IMR-90 (cell line): ENCODE measurements around the gene SLC6A20. TPM values are rescaled to one million over a fixed set of nuclear protein-coding genes. Genes with fewer than 3 reads are reported as not detected.

Source experiments
- ATAC-seq: fragments of 200-7000 bp; cut with Tn5 transposase; 2 replicates; pipeline ENCODE4 v1.9.1; 2020; ENCODE audit warnings: low read depth, mild to moderate bottlenecking, moderate library complexity
- BruUV-seq: library from RNA; stranded (reverse); fragments of 400-500 nt; replicated peaks from 2 replicates; lab custom pipeline; 2021; lab: Mats Ljungman, UMichigan
- CTCF ChIA-PET: fragments of 300-600 bp; formaldehyde crosslinking; extraction: SDS; loops from one replicate; lab custom pipeline; 2021; ENCODE audit warnings: antibody characterized with exemption; lab: Yijun Ruan, JAX
- POLR2A ChIA-PET: fragments of 300-600 bp; sonication (Branson Sonifier 250); formaldehyde crosslinking; loops from one replicate; lab custom pipeline; 2022; ENCODE audit warnings: antibody characterized with exemption; ENCODE audit not compliant: unreplicated experiment; lab: Charles Lee
- DNase-seq: peaks from one replicate; pipeline ENCODE4 v3.0.0; 2013
- H2AFZ ChIP-seq: replicated peaks from 2 replicates; pipeline ENCODE3; 2013; ENCODE audit warnings: low read length, mild to moderate bottlenecking; ENCODE audit not compliant: poor library complexity
- H2AK5ac ChIP-seq: 2 replicates; pipeline ENCODE4 v1.6.1; 2013; ENCODE audit warnings: low read depth, low read length, inconsistent platforms
- H2AK9ac ChIP-seq: replicated peaks from 2 replicates; pipeline ENCODE3; 2013; ENCODE audit warnings: mild to moderate bottlenecking, low read depth, low read length, moderate library complexity; ENCODE audit not compliant: poor library complexity
- H2BK120ac ChIP-seq: 2 replicates; pipeline ENCODE4 v1.6.1; 2013; ENCODE audit warnings: low read depth, low read length, inconsistent platforms
- H2BK15ac ChIP-seq: 3 replicates; pipeline ENCODE4 v1.6.1; 2013; ENCODE audit warnings: low read depth, low read length, inconsistent platforms
- H2BK20ac ChIP-seq: 2 replicates; pipeline ENCODE4 v1.6.1; 2013; ENCODE audit warnings: low read depth, mild to moderate bottlenecking, inconsistent platforms, low read length, moderate library complexity
- H2BK5ac ChIP-seq: 2 replicates; pipeline ENCODE4 v1.6.1; 2013; ENCODE audit warnings: mild to moderate bottlenecking, low read depth, low read length, inconsistent platforms; ENCODE audit not compliant: poor library complexity, severe bottlenecking
- H3K14ac ChIP-seq: replicated peaks from 2 replicates; pipeline ENCODE4 v1.6.1; 2013; ENCODE audit warnings: low read depth, low read length, inconsistent platforms
- H3K18ac ChIP-seq: 2 replicates; pipeline ENCODE4 v1.6.1; 2013; ENCODE audit warnings: low read depth, low read length, control low read depth
- H3K23ac ChIP-seq: 2 replicates; pipeline ENCODE4 v1.6.1; 2013; ENCODE audit warnings: low read depth, low read length, inconsistent platforms
- H3K27ac ChIP-seq: 2 replicates; pipeline ENCODE4 v1.5.1; 2013; ENCODE audit warnings: mild to moderate bottlenecking, control low read depth, low read length; ENCODE audit not compliant: insufficient read depth
- H3K27me3 ChIP-seq: 2 replicates; pipeline ENCODE4 v1.6.1; 2013; ENCODE audit warnings: low read length; ENCODE audit not compliant: control insufficient read depth, insufficient read depth
- H3K36me3 ChIP-seq: 2 replicates; pipeline ENCODE4 v1.6.1; 2013; ENCODE audit warnings: low read length, mixed read lengths; ENCODE audit not compliant: control insufficient read depth, insufficient read depth
- H3K4ac ChIP-seq: 2 replicates; pipeline ENCODE4 v1.6.1; 2013; ENCODE audit warnings: low read depth, low read length, inconsistent platforms
- H3K4me1 ChIP-seq: 2 replicates; pipeline ENCODE4 v1.6.1; 2013; ENCODE audit warnings: low read length, mixed read lengths; ENCODE audit not compliant: control insufficient read depth, insufficient read depth
- H3K4me2 ChIP-seq: 2 replicates; pipeline ENCODE4 v1.6.1; 2013; ENCODE audit warnings: low read depth, mild to moderate bottlenecking, control low read depth, low read length, moderate library complexity
- H3K4me3 ChIP-seq: 2 replicates; pipeline ENCODE4 v1.5.1; 2013; ENCODE audit warnings: low read depth, mild to moderate bottlenecking, control low read depth, low read length, moderate library complexity; ENCODE audit not compliant: insufficient read depth
- H3K56ac ChIP-seq: 2 replicates; pipeline ENCODE4 v1.6.1; 2013; ENCODE audit warnings: low read length, inconsistent platforms; ENCODE audit not compliant: insufficient read depth; ENCODE audit errors: extremely low read depth
- H3K79me1 ChIP-seq, 2 experiments: 2 replicates each; pipeline ENCODE4 v1.6.1; 2013; ENCODE audit warnings: low read length in 2 of 2, inconsistent platforms in 1 of 2, low read depth in 1 of 2
- H3K9ac ChIP-seq: 2 replicates; pipeline ENCODE4 v1.6.1; 2013; ENCODE audit warnings: low read depth, low read length, control low read depth
- H3K9me1 ChIP-seq: 2 replicates; pipeline ENCODE4 v1.6.1; 2013; ENCODE audit warnings: low read length, inconsistent platforms; ENCODE audit not compliant: insufficient read depth
- H3K9me3 ChIP-seq: 2 replicates; pipeline ENCODE4 v1.6.1; 2013; ENCODE audit warnings: low read length; ENCODE audit not compliant: control insufficient read depth, insufficient read depth
- H4K20me1 ChIP-seq: 2 replicates; pipeline ENCODE4 v1.6.1; 2013; ENCODE audit warnings: low read length, inconsistent platforms; ENCODE audit not compliant: insufficient read depth
- H4K5ac ChIP-seq: 2 replicates; pipeline ENCODE4 v1.6.1; 2013; ENCODE audit warnings: mild to moderate bottlenecking, low read depth, low read length, control low read depth
- H4K8ac ChIP-seq, 2 experiments: 2 replicates each; pipeline ENCODE4 v1.6.1; 2013; ENCODE audit warnings: low read depth in 2 of 2, low read length in 2 of 2, control low read depth in 1 of 2, inconsistent platforms in 1 of 2
- H4K91ac ChIP-seq: 2 replicates; pipeline ENCODE4 v1.6.1; 2013; ENCODE audit warnings: low read depth, low read length, inconsistent platforms; ENCODE audit not compliant: insufficient read depth
- MAFK ChIP-seq: IDR thresholded peaks from 2 replicates; pipeline ENCODE4 v1.6.1; 2012; ENCODE audit warnings: low read depth, low read length, improper control_type of control experiment
- MXI1 ChIP-seq: IDR thresholded peaks from 2 replicates; pipeline ENCODE4 v1.6.1; 2012; ENCODE audit warnings: low read depth, mild to moderate bottlenecking, low read length, moderate library complexity, borderline replicate concordance
- WGBS, 2 experiments: methylation state at CpG; one replicate each; pipeline versions ENCODE4 v1.1.5 to v1.1.7; 2013; ENCODE audit warnings: missing lambda C conversion rate in 2 of 2; ENCODE audit not compliant: insufficient read length in 1 of 2; ENCODE audit errors: extremely low coverage in 2 of 2; 5-methylcytosine and 5-hydroxymethylcytosine counted together
- dilution Hi-C: fragments of 300-500 bp; cut with HindIII; formaldehyde crosslinking; loops from one replicate; pipeline ENCODE4 v1.14.3; 2018; ENCODE audit warnings: low sequenced_read_pairs; ENCODE audit not compliant: unreplicated experiment
- in situ Hi-C: fragments of 300-500 bp; cut with MboI; formaldehyde crosslinking; loops from 3 replicates; pipeline ENCODE4 v1.14.3; 2019; ENCODE audit warnings: low sequenced_read_pairs, inconsistent platforms, mixed read lengths
- intact Hi-C: fragments of 100-400 bp; cut with micrococcal nuclease; formaldehyde crosslinking; loops from 2 replicates; pipeline ENCODE4 v1.10.0; 2022
- polyA plus RNA-seq, 3 experiments: library from polyadenylated mRNA; depleted of rRNA; stranded (reverse); fragments of >200 nt; gene quantifications; 2 replicates each; pipeline ENCODE4 v1.2.3, GENCODE V29; 2012; ENCODE audit warnings: low replicate concordance in 1 of 3
- total RNA-seq: library from RNA; depleted of rRNA; stranded (reverse); fragments of >200 nt; gene quantifications from 2 replicates; pipeline ENCODE4 v1.2.3, GENCODE V29; 2012

Gene SLC6A20
- total and polyA plus RNA-seq, 2 of the 4 experiments (the other 2 are of a cell fraction), result not detected

- Histone ChIP-seq H4K8ac (no peak overlapping the region), H3K4me3 (no peak overlapping the region), H2BK120ac (peak overlapping the region; percentile 78; the same call in 1 of the 2 replicates), H2BK20ac (peak overlapping the region; percentile 78), H3K9me3 (no peaks in the 10 kb centered on the region), H2AK9ac (no peak overlapping the region), H4K5ac (no peak overlapping the region), H3K4me2 (no peak overlapping the region), H2BK15ac (no peak overlapping the region), H2AK5ac (peak overlapping the region; percentile 14), H3K9ac (no peak overlapping the region), H3K4ac (peak overlapping the region; percentile 83; the same call in 1 of the 2 replicates), H3K14ac (peak overlapping the region; percentile 67), H2BK5ac (no peak overlapping the region), H3K18ac (no peak overlapping the region; the same call in 1 of the 2 replicates), H4K20me1 (peaks cover 8% of the 10 kb centered on the region; the same call in 1 of the 2 replicates), H3K27ac (no peak overlapping the region), H3K9me1 (peaks cover 8% of the 10 kb centered on the region), H2AFZ (no peak overlapping the region), H3K23ac (no peak overlapping the region), H3K79me1 (no peaks in the 10 kb centered on the region), H3K4me1 (peaks cover 12% of the 10 kb centered on the region), H3K56ac (no peak overlapping the region), H4K91ac (no peak overlapping the region), H3K27me3 (no peaks in the 10 kb centered on the region), H3K36me3 (peaks cover 1% of the 10 kb centered on the region; the same call in 1 of the 2 replicates)
- DNase-seq (peak; percentile 84), ATAC-seq (peak; percentile 31; the same call in 1 of the 2 replicates)
- dilution Hi-C loops (no loop called here), in situ Hi-C loops (no loop called here), intact Hi-C loops (no loop called here)
- WGBS, 2 experiments, result no CpG with 5 or more reads among the region's 2 CpGs
- POLR2A ChIA-PET, result no interaction called here
- CTCF ChIA-PET, result no interaction called here
- no TSS peak for BruUV-seq
- TF ChIP-seq MXI1 (peak; percentile 59; the same call in 1 of the 2 replicates), MAFK (no peak)
Measured at GRCh38 chr3:45819543-45819942, 23.2 kb upstream of the SLC6A20 start.
